Calu3 (cell line): ENCODE measurements around the gene SIAH1. TPM values are rescaled to one million over a fixed set of nuclear protein-coding genes. Genes with fewer than 3 reads are reported as not detected.

ENCODE experiments used
- BruUV-seq: library from RNA; stranded (reverse); fragments of 400-500 nt; replicated peaks from 2 replicates; lab custom pipeline; 2021; lab: Mats Ljungman, UMichigan
- CTCF ChIA-PET: fragments of 300-600 bp; sonication (Branson Sonifier 250); formaldehyde crosslinking; loops from one replicate; lab custom pipeline; 2022; ENCODE audit warnings: antibody characterized with exemption; lab: Charles Lee
- DNase-seq: peaks from one replicate; pipeline ENCODE4 v3.0.0; 2022
- H3K27ac Mint-ChIP-seq: one replicate; pipeline ENCODE4 v1.8.0; 2022; ENCODE audit warnings: mixed read lengths; ENCODE audit not compliant: unreplicated experiment
- H3K27me3 Mint-ChIP-seq: one replicate; pipeline ENCODE4 v1.8.0; 2022; ENCODE audit warnings: mixed read lengths; ENCODE audit not compliant: unreplicated experiment
- H3K36me3 Mint-ChIP-seq: one replicate; pipeline ENCODE4 v1.8.0; 2022; ENCODE audit warnings: mild to moderate bottlenecking, moderate library complexity, mixed read lengths; ENCODE audit not compliant: insufficient read depth, unreplicated experiment
- H3K4me1 Mint-ChIP-seq: one replicate; pipeline ENCODE4 v1.8.0; 2022; ENCODE audit warnings: mild to moderate bottlenecking, low read depth, mixed read lengths; ENCODE audit not compliant: unreplicated experiment
- H3K4me3 Mint-ChIP-seq: one replicate; pipeline ENCODE4 v1.8.0; 2022; ENCODE audit warnings: mild to moderate bottlenecking, low read depth, moderate library complexity, mixed read lengths; ENCODE audit not compliant: unreplicated experiment
- H3K9me3 Mint-ChIP-seq: one replicate; pipeline ENCODE4 v1.8.0; 2022; ENCODE audit warnings: low read depth, mixed read lengths; ENCODE audit not compliant: unreplicated experiment
- intact Hi-C: fragments of 100-400 bp; cut with micrococcal nuclease; formaldehyde crosslinking; loops from one replicate; pipeline ENCODE4 v1.10.0; 2022; ENCODE audit not compliant: unreplicated experiment
- total RNA-seq: library from RNA; stranded (reverse); gene quantifications from 2 replicates; pipeline ENCODE4 v1.2.3, GENCODE V29; 2022
- TF ChIP-seq, protein P1 (sequence below): fragments of 200-600 bp; IDR thresholded peaks from one replicate; pipeline ENCODE4 v1.8.0; 2022; ENCODE audit warnings: antibody characterized with exemption; ENCODE audit not compliant: unreplicated experiment

The SIAH1 gene
- total RNA-seq, 1 experiment from 2014 or later = 32.3 TPM

- Mint-ChIP-seq H3K4me1 (peaks cover 13% of the 10 kb centered on the region), H3K27ac (no peak overlapping the region), H3K4me3 (no peak overlapping the region), H3K27me3 (no peaks in the 10 kb centered on the region), H3K36me3 (peaks cover 8% of the 10 kb centered on the region), H3K9me3 (no peaks in the 10 kb centered on the region)
- TF ChIP-seq, protein P1, sequence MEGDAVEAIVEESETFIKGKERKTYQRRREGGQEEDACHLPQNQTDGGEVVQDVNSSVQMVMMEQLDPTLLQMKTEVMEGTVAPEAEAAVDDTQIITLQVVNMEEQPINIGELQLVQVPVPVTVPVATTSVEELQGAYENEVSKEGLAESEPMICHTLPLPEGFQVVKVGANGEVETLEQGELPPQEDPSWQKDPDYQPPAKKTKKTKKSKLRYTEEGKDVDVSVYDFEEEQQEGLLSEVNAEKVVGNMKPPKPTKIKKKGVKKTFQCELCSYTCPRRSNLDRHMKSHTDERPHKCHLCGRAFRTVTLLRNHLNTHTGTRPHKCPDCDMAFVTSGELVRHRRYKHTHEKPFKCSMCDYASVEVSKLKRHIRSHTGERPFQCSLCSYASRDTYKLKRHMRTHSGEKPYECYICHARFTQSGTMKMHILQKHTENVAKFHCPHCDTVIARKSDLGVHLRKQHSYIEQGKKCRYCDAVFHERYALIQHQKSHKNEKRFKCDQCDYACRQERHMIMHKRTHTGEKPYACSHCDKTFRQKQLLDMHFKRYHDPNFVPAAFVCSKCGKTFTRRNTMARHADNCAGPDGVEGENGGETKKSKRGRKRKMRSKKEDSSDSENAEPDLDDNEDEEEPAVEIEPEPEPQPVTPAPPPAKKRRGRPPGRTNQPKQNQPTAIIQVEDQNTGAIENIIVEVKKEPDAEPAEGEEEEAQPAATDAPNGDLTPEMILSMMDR = no peak
- no TSS peak for BruUV-seq
- CTCF ChIA-PET = no interaction called here
- intact Hi-C loops = no loop called here
- no peak for DNase-seq
Observed at GRCh38 chr16:48395375-48395774, 10.2 kb upstream of the SIAH1 start.

DNA sequence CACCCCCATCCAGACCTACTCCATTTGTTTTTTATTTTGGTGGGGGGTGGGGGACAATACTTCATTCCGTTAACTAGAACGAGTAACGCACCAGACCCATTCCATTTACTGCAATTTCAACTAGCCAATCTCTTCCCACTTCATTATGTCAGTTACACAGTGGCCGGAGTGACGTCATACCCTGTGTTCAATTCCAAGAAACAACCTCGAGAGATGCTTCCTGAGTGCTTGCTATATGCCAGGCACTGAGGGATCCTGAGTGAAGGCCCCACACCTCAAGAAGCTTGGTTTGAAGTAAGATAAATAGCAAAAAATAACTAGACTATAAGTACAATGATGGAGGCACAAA lies 9.1 kb upstream of the SIAH1 start:
- Mint-ChIP-seq H3K27ac (no peak overlapping the region), H3K4me3 (no peak overlapping the region), H3K36me3 (peaks cover 8% of the 10 kb centered on the region), H3K27me3 (no peaks in the 10 kb centered on the region), H3K9me3 (no peaks in the 10 kb centered on the region), H3K4me1 (peaks cover 13% of the 10 kb centered on the region)
- BruUV-seq = no TSS peak
- no peak for DNase-seq
- intact Hi-C loops = no loop called here
- TF ChIP-seq, protein P1 = no peak
- CTCF ChIA-PET = no interaction called here

DNA sequence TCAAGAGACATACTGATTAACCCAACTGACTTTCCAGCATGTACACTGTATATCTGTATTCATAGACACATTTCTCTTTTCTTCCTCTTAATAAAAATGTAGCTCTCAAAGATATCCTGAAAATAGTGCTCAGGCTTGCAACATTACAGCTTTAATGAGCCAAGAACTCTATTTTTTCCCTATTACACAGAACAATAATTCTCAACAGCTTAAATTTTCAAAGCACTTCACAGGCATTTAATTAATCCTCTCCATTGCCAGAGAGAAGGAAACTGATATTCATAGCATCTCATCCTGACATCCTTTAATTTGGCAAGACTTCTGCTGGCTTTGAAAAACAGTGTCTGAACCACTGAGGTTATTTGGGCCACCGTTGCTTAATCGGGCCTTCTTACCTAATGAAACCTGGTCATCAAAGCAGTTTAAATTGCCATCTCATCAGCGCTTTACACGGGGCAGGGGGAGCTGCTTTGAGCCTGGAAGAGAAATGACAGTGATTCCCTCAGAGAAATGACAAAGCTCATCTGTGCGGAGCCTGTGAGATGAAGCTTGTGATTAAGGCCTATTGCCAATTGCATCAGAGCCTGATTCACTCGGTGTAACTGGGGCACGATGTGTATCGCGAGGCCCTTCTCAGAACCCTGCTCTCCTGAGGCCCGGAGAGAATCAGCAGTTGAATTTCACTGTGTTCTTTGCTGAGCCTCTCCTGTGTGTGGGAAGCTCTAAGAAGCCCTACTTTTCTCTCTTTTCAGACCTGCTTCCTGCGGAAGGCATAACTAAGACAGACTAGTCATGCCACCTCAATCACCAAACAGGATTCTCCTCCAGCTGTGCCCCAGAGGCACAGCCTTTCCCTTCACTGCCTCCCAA lies 8.5 kb upstream of the SIAH1 start:
- Mint-ChIP-seq H3K9me3 (no peaks in the 10 kb centered on the region), H3K36me3 (peaks cover 8% of the 10 kb centered on the region), H3K4me3 (no peak overlapping the region), H3K27ac (no peak overlapping the region), H3K27me3 (no peaks in the 10 kb centered on the region), H3K4me1 (peaks cover 14% of the 10 kb centered on the region)
- TF ChIP-seq, protein P1 = no peak
- BruUV-seq = no TSS peak
- intact Hi-C loops = no loop called here
- no peak for DNase-seq
- CTCF ChIA-PET = interaction anchor here (0.6 kb wide), 1 partner anchor 65 kb away, joined by 4 read pairs; no protein-coding TSS in a partner anchor

GRCh38 chr16:48392407-48392806 lies 7.2 kb upstream of the SIAH1 start:
- TF ChIP-seq, protein P1 = no peak
- CTCF ChIA-PET = no interaction called here
- H3K4me3 Mint-ChIP-seq = no peak overlapping the region

More at GRCh38 chr16:48392407-48392806, 7.2 kb upstream of the SIAH1 start:
- intact Hi-C loops = no loop called here
- no peaks in the 10 kb centered on the region for H3K27me3 Mint-ChIP-seq
- BruUV-seq = no TSS peak
- H3K4me1 Mint-ChIP-seq = peaks cover 13% of the 10 kb centered on the region
- no peaks in the 10 kb centered on the region for H3K9me3 Mint-ChIP-seq
- no peak for DNase-seq
- H3K36me3 Mint-ChIP-seq = peaks cover 4% of the 10 kb centered on the region
- no peak overlapping the region for H3K27ac Mint-ChIP-seq
